Measurements from ENCODE around the gene CNR2. TPM values are rescaled to one million over a fixed set of nuclear protein-coding genes. Genes with fewer than 3 reads are reported as not detected.
"Not testable (repeated sequence)": the region's sequence is repeated elsewhere in the genome, so short reads cannot be mapped to it uniquely, and the experiment has no call there.

The CNR2 gene
- total RNA-seq, 1 donor from 2014 or later, result not detected

DNA sequence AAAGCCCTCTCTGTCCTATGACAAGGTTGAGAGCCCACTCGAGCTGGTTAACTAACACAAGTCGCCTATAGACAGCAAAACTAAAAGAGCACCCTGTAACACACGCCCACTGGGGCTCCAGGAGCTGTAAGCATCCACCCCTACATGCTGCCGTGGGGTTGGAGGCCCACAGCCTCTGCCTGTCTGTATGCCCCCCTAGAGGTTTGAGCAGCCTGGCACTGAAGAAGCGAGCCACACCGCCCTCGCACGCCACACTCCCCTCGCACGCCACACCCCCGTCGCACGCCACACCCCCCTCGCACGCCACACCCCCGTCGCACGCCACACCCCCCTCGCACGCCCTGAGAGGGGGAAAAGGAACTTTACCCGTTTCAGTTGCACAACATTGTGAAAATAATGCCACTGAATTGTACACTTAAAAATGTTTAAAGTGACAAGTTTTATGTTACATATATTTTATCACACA lies 74.7 kb downstream of the CNR2 start:
- no peak for DNase-seq (ENCODE audit: extremely low read depth, low read depth, low spot score)

DNA sequence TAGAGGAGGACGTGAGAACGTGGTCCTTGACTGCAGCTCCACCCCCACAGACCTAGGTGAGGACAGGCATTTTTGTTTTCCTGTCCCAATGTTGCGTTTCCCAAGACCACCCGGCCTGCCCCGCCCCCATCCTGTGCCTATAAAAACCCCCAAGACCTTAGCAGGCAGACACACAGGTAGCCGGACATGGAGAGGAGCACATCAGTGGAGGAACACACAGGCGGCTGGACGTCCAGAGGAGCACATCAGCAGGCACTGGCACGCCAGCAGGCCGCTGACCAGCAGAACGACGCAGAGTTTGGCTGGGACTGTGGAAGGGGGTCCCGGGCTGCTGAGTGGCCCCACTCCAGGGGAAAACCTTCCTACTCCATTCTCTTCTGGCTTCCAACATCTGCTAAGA lies 75.3 kb downstream of the CNR2 start:
- DNase-seq (ENCODE audit: extremely low read depth, low read depth, low spot score), result no peak

DNA sequence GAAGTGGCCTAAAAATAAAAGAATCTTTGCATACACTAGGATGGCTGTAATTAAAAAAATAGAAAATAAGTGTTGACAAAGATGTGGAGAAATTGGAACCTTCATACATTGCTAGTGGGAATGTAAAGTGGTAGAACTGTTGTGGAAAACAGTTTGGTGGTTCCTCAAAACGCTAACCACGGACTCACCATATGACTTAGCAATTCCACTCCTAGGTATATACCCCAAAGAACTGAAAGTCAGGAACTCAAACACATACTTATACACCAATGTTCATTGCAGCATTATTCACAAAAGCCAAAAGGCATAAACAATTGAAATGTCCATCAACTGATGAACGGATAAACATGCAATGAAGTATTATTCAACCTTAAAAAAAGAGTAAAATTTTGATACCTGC lies 77.1 kb downstream of the CNR2 start:
- DNase-seq (ENCODE audit: extremely low read depth, low read depth, low spot score), result no peak

DNA sequence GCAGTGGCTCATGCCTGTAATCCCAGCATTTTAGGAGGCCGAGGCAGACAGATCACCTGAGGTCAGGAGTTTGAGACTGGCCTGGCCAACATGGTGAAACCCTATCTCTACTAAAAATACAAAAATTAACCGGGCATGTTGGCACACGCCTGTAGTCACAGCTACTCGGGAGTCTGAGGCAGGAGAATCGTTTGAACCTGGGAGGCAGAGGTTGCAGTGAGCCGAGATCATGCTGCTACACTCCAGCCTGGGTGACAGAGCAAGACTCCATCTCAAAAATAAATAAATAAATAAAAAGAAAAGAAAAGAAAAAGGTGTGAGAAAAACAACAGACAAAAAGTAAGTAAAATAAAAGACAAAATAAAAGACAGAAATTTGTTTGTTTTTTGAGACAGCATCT lies 79.0 kb downstream of the CNR2 start:
- DNase-seq (ENCODE audit: extremely low read depth, low read depth, low spot score), result not testable (repeated sequence)

DNA sequence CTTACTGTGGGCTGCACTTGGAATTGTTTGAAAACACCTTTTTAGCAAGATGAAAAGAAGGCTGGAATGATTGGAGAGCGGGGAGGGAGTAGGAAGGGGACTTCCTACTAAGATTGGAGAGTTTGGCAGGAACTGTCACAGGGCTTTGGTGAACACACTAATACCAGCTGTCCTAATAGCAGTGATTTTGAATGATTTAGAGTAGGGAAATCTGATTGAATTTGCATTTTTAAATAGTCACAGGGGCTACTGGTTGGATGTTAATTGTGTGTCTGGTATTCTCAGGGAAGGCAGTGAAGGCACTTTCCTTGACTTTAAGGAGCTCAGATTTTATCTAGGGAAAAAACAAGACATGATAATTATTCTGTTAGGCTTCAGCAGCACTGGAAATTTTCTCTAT lies 85.4 kb downstream of the CNR2 start:
- no peak for DNase-seq (ENCODE audit: extremely low read depth, low read depth, low spot score)

DNA sequence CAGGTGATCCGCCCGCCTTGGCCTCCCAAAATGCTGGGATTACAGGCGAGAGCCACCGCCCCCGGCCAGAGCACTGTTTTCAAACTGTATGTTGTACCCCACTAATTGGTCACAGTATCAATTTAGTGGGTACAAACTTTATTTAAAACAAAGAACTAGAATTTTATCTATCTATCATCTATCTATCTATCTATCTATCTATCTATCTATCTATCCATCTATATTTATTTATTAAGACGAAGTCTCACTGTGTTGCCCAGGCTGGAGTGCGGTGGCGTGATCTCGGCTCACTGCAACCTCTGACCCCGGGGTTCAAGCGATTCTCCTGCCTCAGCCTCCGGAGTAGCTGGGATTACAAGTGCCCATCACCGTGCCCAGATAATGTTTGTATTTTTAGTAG lies 86.6 kb downstream of the CNR2 start:
- not testable (repeated sequence) for DNase-seq (ENCODE audit: extremely low read depth, low read depth, low spot score)

DNA sequence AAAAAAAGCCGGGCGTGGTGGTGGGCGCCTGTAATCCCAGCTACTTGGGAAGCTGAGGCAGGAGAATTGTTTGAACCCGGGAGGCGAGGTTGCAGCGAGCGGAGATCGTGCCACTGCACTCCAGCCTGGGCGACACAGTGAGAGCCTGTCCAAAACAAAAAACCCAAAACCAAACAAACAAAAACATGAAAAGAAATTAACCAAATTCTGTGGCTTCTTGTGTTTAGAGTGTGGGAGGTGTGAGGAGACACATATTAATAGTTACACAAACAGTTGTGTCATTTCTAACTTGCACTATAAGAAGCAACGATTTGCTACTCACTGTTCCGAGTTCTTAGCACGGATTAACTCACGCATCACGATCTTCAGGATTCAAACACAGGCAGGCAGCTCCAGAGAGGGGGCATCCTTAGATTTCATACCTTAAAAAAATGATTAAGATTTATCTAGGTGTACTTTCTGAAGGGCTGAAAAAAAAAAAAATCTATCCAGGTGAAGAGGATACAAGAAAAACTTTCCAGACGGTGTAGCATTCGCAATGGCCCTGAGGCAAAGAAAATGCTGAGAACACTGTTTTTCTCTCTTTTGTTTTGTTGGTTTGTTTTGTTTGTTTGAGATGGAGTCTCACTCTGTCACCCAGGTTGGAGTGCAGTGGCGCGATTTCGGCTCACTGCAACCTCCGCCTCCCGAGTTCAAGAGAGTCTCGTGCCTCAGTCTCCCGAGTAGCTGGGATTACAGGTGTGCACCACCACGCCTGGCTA lies 87.2 kb downstream of the CNR2 start:
- DNase-seq (ENCODE audit: extremely low read depth, low read depth, low spot score), result no peak

DNA sequence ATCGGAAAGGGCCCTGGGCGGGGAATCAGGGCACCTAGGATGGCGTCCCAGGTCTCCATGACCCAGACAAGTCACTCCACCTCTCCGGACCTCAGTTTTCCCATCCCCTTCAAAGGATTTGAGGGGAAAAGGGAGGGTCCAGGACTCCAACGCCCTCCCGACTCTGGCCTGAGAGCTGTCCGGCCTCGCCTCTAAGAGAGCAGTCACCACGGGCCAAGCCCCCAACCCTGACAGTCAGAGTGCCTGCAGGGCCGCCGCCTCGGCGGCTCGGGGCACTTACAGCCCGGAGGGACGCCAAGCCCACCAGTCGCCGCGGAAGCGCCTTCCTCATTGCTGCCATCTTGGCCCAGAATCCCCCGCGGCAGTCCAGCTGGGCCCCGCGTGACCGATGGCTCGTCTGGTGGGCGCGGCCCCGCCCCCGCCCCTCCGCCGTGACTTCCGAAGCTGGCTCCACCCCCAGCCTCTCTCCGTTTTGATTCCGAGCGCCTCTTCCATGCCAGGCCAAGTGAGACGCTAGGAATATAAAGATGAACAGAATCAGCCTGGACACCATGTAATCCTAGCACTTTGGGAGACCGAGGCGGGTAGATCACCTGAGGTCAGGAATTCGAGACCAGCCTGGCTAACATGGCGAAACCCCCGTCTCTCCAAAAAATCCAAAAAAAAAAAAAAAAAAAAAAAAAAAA lies 87.9 kb downstream of the CNR2 start, which contains the start of gene HMGCL:
Gene HMGCL (minus strand): TSS at position 354 of the 686 bp plus-strand sequence. CDS start 14 bp downstream, at position 340.
- no peak for DNase-seq (ENCODE audit: extremely low read depth, low read depth, low spot score)

DNA sequence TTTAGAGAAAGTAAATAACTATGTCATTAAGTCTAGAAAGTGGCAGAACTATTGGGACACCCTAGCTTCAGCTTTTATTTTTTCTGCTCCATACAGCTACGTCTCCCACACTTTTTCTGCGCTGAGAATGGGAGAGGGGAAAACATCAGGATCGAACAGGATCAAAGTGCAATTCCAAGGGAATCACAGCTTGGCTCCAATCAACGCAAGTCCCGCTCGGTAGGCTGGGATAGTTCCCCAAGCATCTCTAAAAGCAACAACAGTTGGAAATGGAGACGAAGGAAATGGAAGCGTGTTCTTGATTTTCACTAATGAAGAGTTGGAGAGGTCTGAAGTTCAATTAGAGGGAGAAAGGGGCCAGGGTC lies 88.5 kb downstream of the CNR2 start:
- no peak for DNase-seq (ENCODE audit: extremely low read depth, low read depth, low spot score)

DNA sequence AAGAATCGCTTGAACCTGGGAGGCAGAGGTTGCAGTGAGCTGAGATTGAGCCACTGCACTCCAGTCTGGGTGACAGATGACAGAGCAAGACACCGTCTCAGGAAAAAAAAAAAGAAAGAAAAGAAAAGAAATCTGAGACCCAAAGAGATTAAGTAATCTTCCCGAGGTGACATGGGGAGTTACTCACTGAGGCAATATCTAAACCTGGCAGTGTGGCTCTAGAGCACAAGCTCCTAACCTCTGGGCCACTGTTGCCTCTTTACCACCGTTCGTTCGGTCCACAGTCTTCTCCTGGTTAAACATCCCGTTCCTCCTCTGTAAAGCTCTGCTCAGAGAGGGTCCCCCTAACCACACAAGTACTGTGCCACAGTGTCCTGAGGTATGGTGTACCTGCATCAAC lies 89.4 kb downstream of the CNR2 start:
- no peak for DNase-seq (ENCODE audit: extremely low read depth, low read depth, low spot score)

Other genes with a start within 250 kb of the CNR2 start
- 834 and 1,078 TPM in 2 replicates for gene RPL11, start 221.6 kb downstream of the CNR2 start, total RNA-seq
- gene ELOA, start 169.9 kb downstream of the CNR2 start, total RNA-seq, result 40.2 and 49.4 TPM in 2 replicates
- gene PITHD1, start 134.9 kb downstream of the CNR2 start, total RNA-seq, result 27.6 and 48.2 TPM in 2 replicates
- 123 and 161 TPM in 2 replicates for gene LYPLA2, start 122.2 kb downstream of the CNR2 start, total RNA-seq
- 60.6 and 82.0 TPM in 2 replicates for gene GALE, start 112.6 kb downstream of the CNR2 start, total RNA-seq
- gene HMGCL, start 87.9 kb downstream of the CNR2 start, total RNA-seq, result 40.4 and 66.4 TPM in 2 replicates
- 20.5 and 36.1 TPM in 2 replicates for gene FUCA1, start 45.1 kb downstream of the CNR2 start, total RNA-seq
- gene PNRC2, start 46.5 kb upstream of the CNR2 start, total RNA-seq, result 61.1 and 68.1 TPM in 2 replicates
- 72.3 and 76.3 TPM in 2 replicates for gene SRSF10, start 67.0 kb upstream of the CNR2 start, total RNA-seq
- gene MYOM3, start 198.8 kb upstream of the CNR2 start, total RNA-seq, result 0.15 and 0.23 TPM in 2 replicates
- gene IL22RA1, start 229.8 kb upstream of the CNR2 start, total RNA-seq, result not detected in 2 replicates